Astrocyte of the hippocampus (primary cell): Measurements from ENCODE around the gene TRAPPC2L.

Source experiments
- DNase-seq: peaks from one replicate; pipeline ENCODE4 v3.0.0; 2011; ENCODE audit warnings: low read depth, low spot score

Gene TRAPPC2L, protein sequence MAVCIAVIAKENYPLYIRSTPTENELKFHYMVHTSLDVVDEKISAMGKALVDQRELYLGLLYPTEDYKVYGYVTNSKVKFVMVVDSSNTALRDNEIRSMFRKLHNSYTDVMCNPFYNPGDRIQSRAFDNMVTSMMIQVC

DNA sequence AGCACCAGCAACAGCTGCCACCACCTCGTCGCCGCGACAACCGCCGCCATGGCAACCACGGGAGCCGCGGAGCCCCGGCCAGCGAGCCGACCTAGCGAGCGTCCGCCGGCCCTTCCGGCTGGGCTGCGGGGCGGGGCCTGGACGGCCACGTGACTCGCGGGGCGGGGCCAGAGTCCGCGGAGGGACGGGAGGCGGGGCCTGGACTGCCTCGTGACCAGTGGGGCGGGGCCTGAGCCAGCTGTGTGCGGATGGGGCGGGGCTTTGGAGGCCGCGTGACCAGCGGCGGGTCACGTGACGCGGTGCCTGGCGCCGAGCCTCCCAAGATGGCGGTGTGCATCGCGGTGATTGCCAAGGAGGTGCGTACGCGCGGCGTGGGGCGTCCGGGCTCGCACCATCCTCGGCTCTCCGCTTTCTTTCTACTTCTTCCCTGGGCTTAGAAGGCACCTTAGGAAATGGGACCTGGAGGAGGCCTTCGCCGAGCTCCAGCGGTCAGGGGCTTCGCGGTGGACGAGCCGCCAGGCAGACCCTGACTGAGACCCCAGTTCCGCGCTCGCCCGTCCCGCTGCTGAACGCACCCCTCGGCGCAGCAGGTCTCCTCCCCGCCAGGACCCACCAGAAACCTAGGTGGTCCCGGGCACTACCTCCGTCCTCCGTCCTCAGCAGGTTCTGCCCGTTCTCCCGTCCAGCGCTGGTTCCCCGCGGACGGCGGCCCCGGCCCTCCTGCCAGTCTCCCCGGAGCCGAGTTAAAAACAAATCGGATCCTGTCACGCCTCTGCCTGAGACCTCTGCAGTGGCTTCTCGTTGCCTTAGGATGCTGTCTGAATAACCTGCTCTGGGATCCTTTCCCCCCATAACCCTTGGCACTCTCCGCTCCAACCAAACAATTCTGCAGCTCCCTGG lies at the start of gene TRAPPC2L, which contains the start of gene GALNS:
Gene TRAPPC2L (plus strand): TSS at position 300 of the 900 bp plus-strand sequence. CDS start 24 bp downstream, at position 324.
Gene GALNS (minus strand): TSS at position 120 of the 900 bp plus-strand sequence. CDS start 70 bp downstream, at position 50.
- DNase-seq, result peak; percentile 99

DNA sequence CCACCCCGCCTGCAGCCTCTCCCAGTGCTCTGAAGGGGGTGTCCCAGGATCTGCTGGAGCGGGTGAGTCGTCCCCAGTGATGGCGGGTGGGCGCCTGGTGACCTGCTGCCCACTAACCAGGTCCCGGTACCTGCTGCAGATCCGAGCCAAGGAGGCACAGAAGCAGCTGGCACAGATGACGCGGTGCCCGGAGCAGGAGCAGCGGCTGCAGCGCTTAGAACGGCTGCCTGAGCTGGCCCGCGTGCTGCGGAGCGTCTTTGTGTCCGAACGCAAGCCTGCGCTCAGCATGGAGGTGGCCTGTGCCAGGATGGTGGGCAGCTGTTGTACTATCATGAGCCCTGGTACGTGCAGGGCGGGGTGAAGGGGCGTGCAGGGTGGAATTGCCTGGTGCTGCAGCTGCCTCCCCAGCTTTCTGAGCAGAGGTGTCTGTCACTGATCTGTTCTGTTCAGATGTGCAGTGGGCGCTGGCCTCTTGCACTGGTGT lies 49.7 kb upstream of the TRAPPC2L start:
- no peak for DNase-seq

DNA sequence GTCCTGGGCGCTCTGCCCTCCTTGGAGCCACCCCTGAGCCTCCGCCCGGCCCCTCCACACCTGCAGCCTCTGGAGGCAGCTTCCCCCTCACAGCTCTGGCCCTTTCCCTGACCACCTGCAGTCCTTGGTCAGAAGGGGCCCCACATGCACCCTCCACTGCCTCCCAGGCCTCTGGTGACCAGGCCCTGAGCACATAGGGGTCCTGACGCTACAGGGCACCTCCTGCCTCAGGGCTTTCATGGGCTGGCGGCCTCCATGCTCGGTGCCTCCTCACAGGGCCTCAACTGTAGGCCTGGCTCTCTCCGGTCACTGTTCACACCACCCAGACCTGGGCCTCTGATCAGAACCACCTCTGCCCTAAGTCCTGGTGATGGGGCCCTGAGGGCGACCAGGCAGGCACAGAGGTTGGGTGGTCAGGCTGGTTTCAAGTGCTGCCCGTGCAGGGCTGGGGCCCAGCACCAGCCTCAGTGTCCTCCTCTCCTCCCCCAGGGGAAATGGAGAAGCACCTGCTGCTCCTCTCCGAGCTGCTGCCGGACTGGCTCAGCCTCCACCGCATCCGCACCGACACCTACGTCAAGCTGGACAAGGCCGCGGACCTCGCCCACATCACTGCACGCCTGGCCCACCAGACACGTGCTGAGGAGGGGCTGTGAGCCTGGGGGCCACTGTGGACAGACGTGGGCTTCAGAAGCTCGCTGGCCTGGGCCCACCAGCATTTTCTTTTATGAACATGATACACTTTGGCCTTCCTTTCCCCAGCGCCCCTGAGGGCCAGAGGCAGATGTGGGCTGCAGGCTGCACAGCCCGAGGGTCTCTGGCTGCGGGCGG lies 49.1 kb upstream of the TRAPPC2L start:
- DNase-seq, result no peak

DNA sequence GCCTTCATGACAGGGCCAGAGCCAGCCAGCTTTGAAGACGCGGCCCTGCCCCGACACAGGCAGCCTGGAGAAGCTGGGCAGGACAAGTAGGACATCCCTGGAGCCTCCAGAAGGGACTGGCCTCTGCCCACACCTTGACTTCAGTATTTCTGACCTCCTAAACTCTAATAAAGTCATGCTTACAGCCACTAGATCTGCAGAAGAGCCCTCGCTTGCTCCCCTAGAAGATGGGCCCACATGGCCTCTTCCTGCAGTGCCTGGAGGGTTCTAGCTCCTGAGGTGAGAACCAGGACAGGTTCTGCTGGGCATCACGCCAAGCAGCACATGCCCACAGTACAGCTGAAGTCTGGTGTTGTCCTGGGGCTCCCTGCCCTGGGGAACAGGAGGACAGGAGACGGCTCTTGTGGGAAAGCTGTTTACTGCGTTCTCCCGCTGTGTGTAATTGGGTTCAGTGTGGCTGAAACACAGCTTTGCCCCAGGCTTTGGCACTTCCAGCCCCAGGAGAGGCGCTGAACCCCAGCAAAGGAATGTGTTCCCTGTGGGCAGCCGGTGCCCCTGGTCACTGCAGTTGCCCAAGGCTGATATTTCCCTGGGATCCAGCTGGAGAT lies 47.8 kb upstream of the TRAPPC2L start:
- no peak for DNase-seq

DNA sequence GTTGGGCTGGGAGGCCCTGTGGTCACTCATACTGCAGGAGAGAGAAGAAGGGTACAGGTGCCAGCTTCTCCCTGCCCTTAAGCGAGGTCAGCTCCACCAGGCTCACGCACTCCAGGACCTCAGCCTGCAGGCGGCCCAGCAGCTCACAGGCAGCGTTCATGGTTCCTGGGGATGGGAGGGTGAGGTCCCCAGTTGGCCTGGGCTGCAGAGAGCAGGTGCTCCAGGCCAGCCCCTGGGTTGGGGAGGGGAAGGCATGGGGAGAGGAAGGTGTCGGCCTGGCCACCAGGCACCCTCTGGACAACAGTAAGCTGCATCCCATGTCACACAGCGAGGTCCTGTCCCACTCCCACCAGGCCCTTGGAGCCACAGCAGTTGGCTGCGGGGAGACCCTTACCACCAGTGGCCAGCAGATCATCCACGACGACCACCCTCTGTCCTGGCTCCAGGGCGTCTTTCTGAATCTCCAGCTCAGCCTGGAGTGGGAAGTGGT lies 47.2 kb upstream of the TRAPPC2L start:
- no peak for DNase-seq

DNA sequence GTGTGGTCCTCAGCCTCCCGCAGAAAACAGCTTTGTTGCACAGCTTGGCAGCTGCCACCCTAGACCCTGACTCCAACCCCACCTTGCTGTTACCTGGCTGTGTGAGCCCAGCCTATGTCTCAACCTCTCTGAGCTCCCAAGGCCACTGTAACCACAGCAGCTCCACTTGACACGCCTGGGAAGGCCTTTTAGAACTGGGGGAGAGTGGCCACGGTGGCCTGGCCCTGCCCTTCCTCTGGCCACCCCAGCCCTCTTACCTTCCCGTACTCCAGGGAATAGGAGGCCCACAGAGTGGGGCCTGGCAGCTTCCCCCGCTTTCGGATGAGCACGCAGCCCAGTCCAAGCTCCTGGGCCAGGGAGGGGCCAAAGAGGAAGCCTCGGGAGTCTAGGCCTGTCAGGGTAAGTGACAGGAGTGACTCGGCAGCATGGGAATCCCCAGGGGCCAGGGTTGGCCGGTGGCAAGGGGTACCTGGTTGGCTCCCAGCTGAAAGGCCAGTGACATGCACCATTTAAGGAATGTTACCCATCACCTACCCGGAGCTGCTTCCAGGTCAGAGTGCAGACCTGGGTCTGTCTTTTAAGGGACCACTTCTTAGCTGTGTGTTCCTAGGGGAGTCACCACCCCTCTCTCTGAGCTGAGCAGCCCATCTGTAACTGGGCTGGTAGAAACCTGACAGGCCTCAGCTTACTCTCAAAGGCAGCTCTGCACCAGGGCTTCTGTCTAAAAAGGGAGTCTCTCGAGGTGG lies 46.6 kb upstream of the TRAPPC2L start:
- DNase-seq, result no peak

DNA sequence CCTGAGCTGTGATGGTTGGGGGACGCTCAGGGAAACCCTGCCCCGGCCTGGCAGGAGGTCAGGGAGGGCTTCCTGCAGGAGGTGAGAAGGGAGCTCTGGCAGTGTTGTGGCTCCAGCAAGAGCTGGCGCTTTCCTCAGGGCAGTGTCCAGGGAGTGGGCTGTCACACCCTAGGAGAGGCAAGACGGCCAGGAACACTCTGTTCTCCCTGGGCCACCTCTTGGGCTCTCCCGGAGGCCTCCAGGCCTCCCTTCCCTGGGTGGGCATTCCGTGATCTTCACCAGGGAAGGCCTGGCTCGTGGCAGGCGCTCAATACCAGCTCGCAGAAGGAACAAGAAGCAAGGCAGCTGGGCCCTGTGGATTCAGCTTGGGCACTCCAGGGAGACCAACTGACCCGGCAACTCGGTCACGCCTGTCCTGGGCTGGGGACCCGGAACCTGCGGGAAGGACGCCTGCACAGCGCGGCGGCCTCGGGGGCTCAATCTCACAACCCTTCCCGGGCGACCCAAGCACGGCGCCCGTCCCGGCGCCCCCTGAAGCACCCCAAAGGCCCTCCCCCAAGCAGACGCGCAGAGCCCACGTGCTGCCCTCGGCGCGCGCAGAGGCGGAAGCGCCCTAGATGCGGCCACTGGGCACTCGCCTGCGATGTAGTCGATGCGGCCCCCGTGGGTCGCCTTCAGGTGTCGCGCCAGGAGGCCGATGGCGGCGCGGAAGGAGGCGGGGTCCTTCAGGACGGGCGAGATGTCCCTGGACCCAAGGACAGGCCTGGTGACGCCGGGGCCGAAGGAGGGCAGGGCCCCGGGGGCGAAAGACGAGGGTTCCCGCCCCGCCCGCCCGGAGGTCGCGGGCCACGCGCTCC lies 45.8 kb upstream of the TRAPPC2L start:
- peak; percentile 91 for DNase-seq

DNA sequence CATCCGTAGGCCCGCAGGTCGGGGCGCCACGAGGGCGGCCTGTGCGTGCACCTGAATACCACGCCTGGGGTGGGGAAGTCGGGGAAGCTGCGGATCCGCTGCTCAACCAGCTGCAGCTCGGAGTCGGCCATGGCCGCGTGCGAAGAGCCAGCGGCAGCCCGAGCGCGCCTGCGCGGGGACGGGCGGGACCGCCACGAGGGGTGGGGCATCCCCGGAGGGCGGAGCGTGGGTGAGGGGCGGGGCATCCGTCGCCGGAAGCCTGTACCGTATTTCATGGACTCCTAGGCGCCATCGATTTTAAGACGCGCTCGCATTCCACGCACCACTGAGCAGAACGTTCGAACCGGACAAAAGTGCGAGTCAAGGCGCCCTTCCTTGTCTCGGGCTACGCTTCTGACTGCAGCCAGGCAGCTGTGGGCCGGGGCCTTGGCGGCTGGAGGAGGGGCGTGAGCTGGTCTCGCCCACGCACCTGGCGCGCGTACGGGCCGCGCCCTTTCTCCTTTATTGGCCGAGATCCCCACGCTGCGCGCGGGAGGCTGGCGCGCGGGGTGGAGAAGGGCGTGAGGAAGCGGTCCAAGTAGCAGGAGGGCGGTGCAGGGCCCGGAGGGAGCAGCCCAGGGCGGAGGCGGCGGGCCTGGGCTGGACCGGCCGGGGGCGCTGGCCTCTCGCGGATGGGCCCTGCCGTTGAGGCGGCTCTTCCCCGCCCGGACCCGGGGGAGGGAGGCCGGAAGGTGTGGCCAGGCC lies 45.0 kb upstream of the TRAPPC2L start, which contains the start of gene APRT:
Gene APRT (minus strand): TSS at position 160 of the 744 bp plus-strand sequence. CDS start 29 bp downstream, at position 131.
- peak; percentile 98 for DNase-seq

DNA sequence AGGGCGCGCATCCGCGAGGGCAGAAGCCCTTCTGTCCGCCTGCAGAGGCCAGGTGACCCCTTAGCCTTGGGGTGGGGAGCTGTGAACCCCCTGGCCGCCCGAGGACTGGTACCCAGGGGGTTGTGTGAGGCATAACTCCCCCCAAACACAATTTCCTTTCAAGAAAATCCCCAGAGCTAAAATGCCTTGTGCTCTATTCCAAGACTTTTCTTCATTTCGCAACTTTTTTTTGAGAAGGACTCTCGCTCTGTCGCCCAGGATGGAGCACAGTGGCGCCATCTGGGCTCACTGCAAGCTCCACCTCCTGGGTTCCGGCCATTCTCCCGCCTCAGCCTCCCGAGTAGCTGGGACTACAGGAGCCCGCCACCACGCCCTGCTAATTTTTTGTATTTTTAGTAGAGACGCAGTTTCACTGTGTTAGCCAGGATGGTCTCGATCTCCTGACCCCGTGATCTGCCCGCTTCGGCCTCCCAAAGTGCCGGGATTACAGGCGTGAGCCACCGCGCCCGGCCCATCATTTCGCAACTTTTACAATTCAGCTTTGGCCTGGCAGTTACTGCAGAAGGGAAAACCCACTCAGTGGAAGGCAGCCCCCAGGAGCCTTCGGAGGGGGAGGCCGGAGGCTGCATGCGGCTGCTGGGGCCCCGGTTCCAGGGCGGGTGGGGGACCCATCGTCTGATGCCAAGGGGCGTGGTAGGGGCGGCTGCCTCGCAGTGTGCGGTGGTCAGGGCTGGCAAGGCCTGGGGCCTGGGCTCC lies 44.2 kb upstream of the TRAPPC2L start:
- DNase-seq, result peak; percentile 27

DNA sequence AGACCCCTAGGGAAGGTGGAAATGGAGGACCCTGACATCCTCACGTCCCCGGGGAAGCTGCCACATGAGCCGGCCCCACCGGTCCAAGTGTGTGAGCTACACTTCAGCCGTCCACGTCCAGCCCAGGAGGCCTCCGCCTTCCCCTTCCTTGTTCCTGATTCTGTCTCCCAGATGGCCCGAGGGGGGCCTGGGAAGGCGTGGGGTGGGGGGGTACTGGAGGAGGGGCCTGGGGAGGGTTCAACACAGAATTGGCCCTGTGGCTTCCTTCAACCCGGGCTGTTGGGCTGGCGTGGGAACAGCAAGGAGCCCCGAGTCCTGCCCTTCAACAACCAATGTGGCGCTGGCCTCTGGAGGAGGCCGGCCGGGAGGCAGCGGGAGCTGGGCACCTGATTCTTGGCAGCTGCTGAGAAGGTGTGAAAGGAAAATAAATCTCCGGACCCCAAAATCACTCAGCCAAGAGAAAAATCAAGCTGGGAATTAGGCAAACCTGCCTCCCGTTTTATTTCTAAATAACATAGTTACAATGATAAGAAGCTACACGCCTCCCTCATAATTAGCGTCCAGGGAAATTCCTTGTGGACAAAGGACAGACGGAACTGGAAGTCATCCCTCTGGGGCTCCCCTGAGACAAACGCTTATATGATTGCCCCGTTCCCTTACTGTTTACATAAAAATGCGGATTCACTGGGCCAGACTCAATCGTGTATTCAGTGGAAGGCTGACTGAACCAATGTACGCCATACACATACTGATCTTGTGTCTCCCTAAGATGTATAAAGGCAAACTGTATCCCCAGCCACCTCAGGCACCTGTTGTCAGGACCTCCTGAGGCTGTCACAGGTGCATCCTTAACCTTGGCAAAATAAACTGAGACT lies 43.4 kb upstream of the TRAPPC2L start:
- no peak for DNase-seq

DNA sequence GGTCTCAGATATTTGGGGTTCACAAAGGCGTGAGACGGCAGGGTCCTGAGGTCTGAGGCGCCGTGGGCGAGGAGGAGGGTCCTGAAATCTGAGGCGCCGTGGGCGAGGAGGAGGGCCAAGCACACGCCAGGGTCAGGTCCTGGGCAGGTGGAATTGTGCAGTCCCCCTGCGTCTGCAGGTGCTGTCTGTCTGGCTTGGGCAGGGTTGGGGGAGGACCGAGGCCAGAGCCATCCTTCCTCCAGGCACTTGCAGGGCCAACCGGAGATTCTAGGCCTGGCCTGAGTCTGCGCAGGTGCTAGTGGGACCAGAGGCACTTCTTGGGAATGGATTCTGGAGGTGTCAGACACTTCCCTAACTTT lies 42.8 kb upstream of the TRAPPC2L start:
- no peak for DNase-seq

DNA sequence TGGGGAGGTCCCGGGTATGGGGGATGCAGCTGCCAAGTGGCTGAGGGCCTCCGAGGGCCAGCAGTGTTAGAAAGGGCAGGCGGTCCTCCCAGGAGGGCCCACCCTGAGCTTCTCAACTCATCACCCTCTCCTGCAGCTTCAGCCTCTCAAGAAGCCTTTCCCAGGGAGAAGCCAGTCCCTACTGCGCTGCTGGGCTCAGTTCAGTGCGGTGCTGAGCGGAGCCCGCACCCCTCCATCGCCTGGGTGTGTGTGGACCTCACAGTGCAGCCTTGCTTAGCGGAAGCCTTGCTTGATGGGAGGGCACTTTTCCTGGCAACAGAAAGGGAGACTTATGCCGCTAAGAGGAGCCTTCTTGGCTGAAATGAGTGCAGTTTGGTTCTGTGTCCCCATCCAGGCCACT lies 41.7 kb upstream of the TRAPPC2L start:
- DNase-seq, result no peak

DNA sequence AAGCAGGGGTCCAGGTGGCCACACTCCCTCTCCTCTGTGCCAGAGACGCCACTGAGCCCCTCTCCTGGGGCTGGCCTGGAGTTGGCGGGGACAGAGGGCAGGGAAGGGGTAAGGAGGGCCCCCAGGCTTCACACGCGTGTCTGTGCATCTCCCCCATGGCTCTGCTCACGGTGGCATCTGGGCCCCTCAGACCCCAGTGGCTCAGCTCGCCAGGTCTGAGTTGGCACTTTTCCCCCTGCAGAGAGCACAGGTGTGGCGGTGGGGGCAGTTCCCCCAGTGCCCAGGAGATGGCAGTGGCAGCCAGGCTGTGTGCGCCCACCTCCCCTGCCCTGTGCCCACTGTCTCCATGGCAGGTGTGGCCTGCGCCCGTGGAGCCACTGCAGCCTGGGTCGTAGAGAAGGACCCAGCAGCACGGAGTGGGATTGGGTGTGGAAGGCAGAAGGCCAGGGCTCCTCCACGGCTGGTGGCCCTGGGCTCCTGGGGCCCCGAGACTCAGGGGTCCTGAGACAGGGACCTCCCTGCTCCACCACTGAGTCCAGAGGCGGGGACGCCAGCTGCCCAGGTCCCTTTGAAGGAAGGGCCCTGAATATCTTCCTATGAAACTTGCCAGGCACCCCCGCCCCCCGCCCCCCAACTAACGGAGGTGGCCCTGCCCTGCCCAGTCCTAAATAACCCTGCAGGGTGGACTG lies 40.9 kb upstream of the TRAPPC2L start:
- peak; percentile 52 for DNase-seq

DNA sequence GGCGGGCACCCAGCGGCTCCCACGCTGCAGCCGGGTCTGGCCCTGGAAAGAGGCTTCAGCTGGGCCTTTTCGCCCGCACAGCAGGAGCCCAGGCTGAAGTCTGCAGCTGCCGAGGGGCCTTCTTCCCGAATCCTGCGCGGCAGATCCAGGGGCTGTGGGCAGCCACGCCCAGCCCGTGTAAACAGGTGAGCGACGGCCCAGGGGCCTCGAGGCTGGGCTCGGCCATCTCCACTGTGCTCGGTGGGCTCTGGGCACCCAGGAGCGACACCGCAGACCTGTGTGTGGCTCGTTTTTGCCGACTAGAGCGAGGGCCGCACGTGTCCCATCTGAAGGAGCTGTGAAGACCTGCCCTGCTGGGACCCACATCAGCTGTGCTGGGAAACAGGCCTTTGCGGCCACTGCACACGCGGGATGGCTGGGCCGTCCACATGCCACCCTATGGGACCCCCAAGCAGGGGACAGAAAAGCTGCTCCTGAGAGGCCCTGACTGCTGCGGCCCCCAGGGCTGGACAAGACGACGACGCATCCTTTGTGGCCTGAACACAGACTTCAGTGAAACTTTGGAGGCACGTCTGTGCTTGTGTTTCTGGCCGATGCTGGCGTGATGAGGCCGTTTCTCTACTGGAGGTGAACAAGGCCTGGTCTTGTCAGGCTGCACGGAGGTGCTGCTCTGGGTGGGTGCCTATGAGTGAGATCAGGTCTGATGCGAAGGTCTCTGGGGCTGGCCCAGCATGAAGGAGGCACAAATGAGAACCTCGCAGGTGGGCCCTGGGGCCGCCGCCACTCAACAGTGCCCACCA lies 40.0 kb upstream of the TRAPPC2L start:
- no peak for DNase-seq

DNA sequence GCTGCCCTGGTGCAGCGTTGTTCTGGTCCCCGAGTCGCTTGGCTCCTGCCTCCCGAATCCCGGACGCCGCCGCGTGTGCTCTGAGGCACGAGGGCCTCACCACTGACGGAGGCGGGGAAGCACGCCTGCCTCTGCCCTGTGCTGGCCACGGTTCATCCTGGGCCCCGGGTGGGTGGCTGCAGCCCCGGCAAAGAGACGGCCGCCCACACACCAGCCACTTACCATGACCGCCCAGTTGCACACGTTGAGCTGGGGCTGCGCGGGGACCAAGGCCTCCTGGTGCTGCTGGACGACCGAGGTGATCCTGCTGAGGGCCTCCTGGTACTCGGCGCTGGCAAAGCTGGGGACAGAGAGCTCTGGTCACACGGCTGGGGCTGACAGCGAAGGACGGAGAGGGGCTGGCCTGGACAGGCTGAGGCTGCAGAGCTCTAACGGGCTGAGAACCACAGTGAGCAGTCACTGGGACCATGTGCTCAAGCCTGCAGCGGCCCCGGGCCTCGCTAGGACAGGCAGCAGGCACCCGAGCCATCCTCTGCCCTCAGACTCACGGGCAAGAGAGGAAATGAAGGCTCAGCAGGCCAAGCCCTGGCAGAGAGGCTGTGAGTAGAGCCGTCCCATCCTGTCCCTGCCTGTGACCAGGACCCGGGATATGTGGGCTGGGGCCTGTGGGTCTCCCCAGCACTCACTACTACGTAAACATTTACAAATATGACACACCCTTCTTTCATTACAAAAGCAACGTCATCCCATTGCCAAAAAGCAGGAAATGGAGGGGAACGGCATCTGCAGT lies 38.9 kb upstream of the TRAPPC2L start:
- DNase-seq, result no peak
